ENCODE results near the gene IGSF9B.

DNA sequence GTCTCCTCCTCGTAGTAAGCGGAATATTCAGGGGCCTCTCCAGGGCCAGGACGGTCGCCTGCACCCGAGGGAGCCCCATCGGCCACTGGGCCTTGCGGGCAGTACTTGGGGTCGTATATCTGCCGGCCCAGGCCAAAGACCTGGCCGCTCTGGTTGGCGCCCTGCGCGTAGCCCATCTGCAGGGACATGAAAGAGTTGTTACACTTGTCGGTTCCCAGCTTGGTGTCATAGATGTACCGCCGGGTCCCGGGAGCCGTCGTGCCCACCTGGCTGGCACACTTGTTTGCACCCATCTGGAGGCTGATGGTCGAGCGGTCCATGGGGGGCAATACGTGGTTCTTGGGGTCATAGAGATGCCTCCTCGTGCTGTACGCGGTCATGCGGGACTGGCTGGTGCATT, 92.0 kb downstream of the IGSF9B start:
- no peak for TF ChIP-seq EZH2 (IDR thresholded peaks at IDR 0.05; ENCODE audit: insufficient read depth, low read length)
- TF ChIP-seq, protein P1, sequence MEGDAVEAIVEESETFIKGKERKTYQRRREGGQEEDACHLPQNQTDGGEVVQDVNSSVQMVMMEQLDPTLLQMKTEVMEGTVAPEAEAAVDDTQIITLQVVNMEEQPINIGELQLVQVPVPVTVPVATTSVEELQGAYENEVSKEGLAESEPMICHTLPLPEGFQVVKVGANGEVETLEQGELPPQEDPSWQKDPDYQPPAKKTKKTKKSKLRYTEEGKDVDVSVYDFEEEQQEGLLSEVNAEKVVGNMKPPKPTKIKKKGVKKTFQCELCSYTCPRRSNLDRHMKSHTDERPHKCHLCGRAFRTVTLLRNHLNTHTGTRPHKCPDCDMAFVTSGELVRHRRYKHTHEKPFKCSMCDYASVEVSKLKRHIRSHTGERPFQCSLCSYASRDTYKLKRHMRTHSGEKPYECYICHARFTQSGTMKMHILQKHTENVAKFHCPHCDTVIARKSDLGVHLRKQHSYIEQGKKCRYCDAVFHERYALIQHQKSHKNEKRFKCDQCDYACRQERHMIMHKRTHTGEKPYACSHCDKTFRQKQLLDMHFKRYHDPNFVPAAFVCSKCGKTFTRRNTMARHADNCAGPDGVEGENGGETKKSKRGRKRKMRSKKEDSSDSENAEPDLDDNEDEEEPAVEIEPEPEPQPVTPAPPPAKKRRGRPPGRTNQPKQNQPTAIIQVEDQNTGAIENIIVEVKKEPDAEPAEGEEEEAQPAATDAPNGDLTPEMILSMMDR (IDR thresholded peaks at IDR 0.05; ENCODE audit: insufficient read depth, low read depth, low read length): no peak
